Hindlimb muscle (tissue), 1 donor: ENCODE measurements around the gene PM20D2. TPM values are rescaled to one million over a fixed set of nuclear protein-coding genes. Genes with fewer than 3 reads are reported as not detected.
"Not testable (repeated sequence)": the region's sequence is repeated elsewhere in the genome, so short reads cannot be mapped to it uniquely, and the experiment has no call there.

Source experiments
- DNase-seq: peaks from one replicate; pipeline ENCODE4 v3.0.0-alpha.2; 2013
- polyA plus RNA-seq: library from polyadenylated mRNA; unstranded; fragments of 120-200 nt; gene quantifications from one replicate; pipeline ENCODE4 v1.2.1, GENCODE V29; 2013; ENCODE audit not compliant: insufficient read length

PM20D2 gene
- 45.4 TPM for polyA plus RNA-seq

GRCh38 chr6:89145956-89146717 is at the start of gene PM20D2:
TSS of gene PM20D2 (plus strand) at chr6:89146055. CDS start at chr6:89146145, 90 bp downstream.
- DNase-seq = peak; percentile 76

- DNase-seq = no peak
Measured at GRCh38 chr6:89098461-89098860, 47.4 kb upstream of the PM20D2 start.

GRCh38 chr6:89100114-89100513 is 45.7 kb upstream of the PM20D2 start:
- no peak for DNase-seq

GRCh38 chr6:89110284-89110683 is 35.6 kb upstream of the PM20D2 start:
- DNase-seq = no peak

GRCh38 chr6:89111933-89112332 is 33.9 kb upstream of the PM20D2 start:
- no peak for DNase-seq

- DNase-seq = no peak
Measured at GRCh38 chr6:89116702-89117101, 29.2 kb upstream of the PM20D2 start.

- DNase-seq = peak; percentile 53
Measured at GRCh38 chr6:89117211-89118108, 28.4 kb upstream of the PM20D2 start, which contains the start of gene SRSF12. TSS of gene SRSF12 (minus strand) at chr6:89118071. CDS start at chr6:89117887, 184 bp downstream.

- no peak for DNase-seq
Measured at GRCh38 chr6:89118931-89119330, 26.9 kb upstream of the PM20D2 start.

- no peak for DNase-seq
Measured at GRCh38 chr6:89120371-89120770, 25.5 kb upstream of the PM20D2 start.

GRCh38 chr6:89121934-89122333 is 23.9 kb upstream of the PM20D2 start:
- no peak for DNase-seq

- DNase-seq = no peak
Measured at GRCh38 chr6:89122625-89123024, 23.2 kb upstream of the PM20D2 start.

GRCh38 chr6:89128256-89128671 is 17.6 kb upstream of the PM20D2 start:
- DNase-seq = not testable (repeated sequence)

GRCh38 chr6:89131599-89131998 is 14.3 kb upstream of the PM20D2 start:
- no peak for DNase-seq

- no peak for DNase-seq
Measured at GRCh38 chr6:89132057-89132456, 13.8 kb upstream of the PM20D2 start.

GRCh38 chr6:89133981-89134380 is 11.9 kb upstream of the PM20D2 start:
- DNase-seq = no peak

GRCh38 chr6:89134723-89135122 is 11.1 kb upstream of the PM20D2 start:
- DNase-seq = no peak

- DNase-seq = no peak
Measured at GRCh38 chr6:89138173-89138572, 7.7 kb upstream of the PM20D2 start.

GRCh38 chr6:89139509-89140346 is 6.1 kb upstream of the PM20D2 start:
- DNase-seq = no peak

- DNase-seq = no peak
Measured at GRCh38 chr6:89140347-89141156, 5.3 kb upstream of the PM20D2 start.

GRCh38 chr6:89144354-89144906 is 1.4 kb upstream of the PM20D2 start:
- no peak for DNase-seq
